ENCODE measurements around the gene PROX2. TPM values are rescaled to one million over a fixed set of nuclear protein-coding genes. Genes with fewer than 3 reads are reported as not detected.

Gene PROX2
- total RNA-seq, 1 donor, result 0.21 TPM

GRCh38 chr14:74852922-74853530, 22.9 kb downstream of the PROX2 start:
- no peaks in the 10 kb centered on the region for H3K9me3 ChIP-seq (ENCODE audit: low read depth, low read length)
- no peaks in the 10 kb centered on the region for H3K27me3 ChIP-seq (ENCODE audit: insufficient read depth, low read length)
- H3K4me1 ChIP-seq (ENCODE audit: insufficient read depth, low read length), result no peaks in the 10 kb centered on the region
- H3K4me3 ChIP-seq (ENCODE audit: low read length), result no peak overlapping the region

- no peaks in the 10 kb centered on the region for H3K4me1 ChIP-seq (ENCODE audit: insufficient read depth, low read length)
- H3K4me3 ChIP-seq (ENCODE audit: low read length), result no peak overlapping the region
- H3K9me3 ChIP-seq (ENCODE audit: low read depth, low read length), result no peaks in the 10 kb centered on the region
- no peaks in the 10 kb centered on the region for H3K27me3 ChIP-seq (ENCODE audit: insufficient read depth, low read length)
These were observed 27.2 kb downstream of the PROX2 start for GRCh38 chr14:74848768-74849167.

GRCh38 chr14:74846968-74847665, 28.8 kb downstream of the PROX2 start:
- Histone ChIP-seq H3K4me3 (ENCODE audit: low read length) (no peak overlapping the region), H3K4me1 (ENCODE audit: insufficient read depth, low read length) (peaks cover 5% of the 10 kb centered on the region), H3K27me3 (ENCODE audit: insufficient read depth, low read length) (no peaks in the 10 kb centered on the region), H3K9me3 (ENCODE audit: low read depth, low read length) (no peaks in the 10 kb centered on the region)

- no peaks in the 10 kb centered on the region for H3K9me3 ChIP-seq (ENCODE audit: low read depth, low read length)
- H3K4me1 ChIP-seq (ENCODE audit: insufficient read depth, low read length), result peaks cover 15% of the 10 kb centered on the region
- H3K4me3 ChIP-seq (ENCODE audit: low read length), result no peak overlapping the region
- no peaks in the 10 kb centered on the region for H3K27me3 ChIP-seq (ENCODE audit: insufficient read depth, low read length)
These were observed 29.8 kb downstream of the PROX2 start for GRCh38 chr14:74846168-74846567.

- Histone ChIP-seq H3K9me3 (ENCODE audit: low read depth, low read length) (no peaks in the 10 kb centered on the region), H3K27me3 (ENCODE audit: insufficient read depth, low read length) (no peaks in the 10 kb centered on the region), H3K4me1 (ENCODE audit: insufficient read depth, low read length) (peaks cover 27% of the 10 kb centered on the region), H3K4me3 (ENCODE audit: low read length) (no peak overlapping the region)
These were observed 32.3 kb downstream of the PROX2 start for GRCh38 chr14:74843653-74844052.

- H3K27me3 ChIP-seq (ENCODE audit: insufficient read depth, low read length), result no peaks in the 10 kb centered on the region
- no peaks in the 10 kb centered on the region for H3K9me3 ChIP-seq (ENCODE audit: low read depth, low read length)
- H3K4me1 ChIP-seq (ENCODE audit: insufficient read depth, low read length), result peaks cover 33% of the 10 kb centered on the region
- H3K4me3 ChIP-seq (ENCODE audit: low read length), result no peak overlapping the region
These were observed 34.4 kb downstream of the PROX2 start for GRCh38 chr14:74841230-74842207.

- peaks cover 38% of the 10 kb centered on the region for H3K4me1 ChIP-seq (ENCODE audit: insufficient read depth, low read length)
These were observed 35.3 kb downstream of the PROX2 start for GRCh38 chr14:74840603-74841030.

GRCh38 chr14:74838166-74838565, 37.8 kb downstream of the PROX2 start:
- Histone ChIP-seq H3K4me3 (ENCODE audit: low read length) (no peak overlapping the region), H3K9me3 (ENCODE audit: low read depth, low read length) (no peaks in the 10 kb centered on the region), H3K4me1 (ENCODE audit: insufficient read depth, low read length) (peaks cover 39% of the 10 kb centered on the region), H3K27me3 (ENCODE audit: insufficient read depth, low read length) (no peaks in the 10 kb centered on the region)

More at GRCh38 chr14:74840603-74841030, 35.3 kb downstream of the PROX2 start:
- Histone ChIP-seq H3K4me3 (ENCODE audit: low read length) (no peak overlapping the region), H3K27me3 (ENCODE audit: insufficient read depth, low read length) (no peaks in the 10 kb centered on the region), H3K9me3 (ENCODE audit: low read depth, low read length) (no peaks in the 10 kb centered on the region)

GRCh38 chr14:74836251-74836960, 39.5 kb downstream of the PROX2 start:
- Histone ChIP-seq H3K27me3 (ENCODE audit: insufficient read depth, low read length) (no peaks in the 10 kb centered on the region), H3K4me1 (ENCODE audit: insufficient read depth, low read length) (peaks cover 27% of the 10 kb centered on the region), H3K4me3 (ENCODE audit: low read length) (no peak overlapping the region), H3K9me3 (ENCODE audit: low read depth, low read length) (no peaks in the 10 kb centered on the region)

- Histone ChIP-seq H3K27me3 (ENCODE audit: insufficient read depth, low read length) (no peaks in the 10 kb centered on the region), H3K9me3 (ENCODE audit: low read depth, low read length) (no peaks in the 10 kb centered on the region), H3K4me1 (ENCODE audit: insufficient read depth, low read length) (peaks cover 20% of the 10 kb centered on the region), H3K4me3 (ENCODE audit: low read length) (no peak overlapping the region)
These were observed 40.2 kb downstream of the PROX2 start for GRCh38 chr14:74835645-74836250.

GRCh38 chr14:74834692-74835392, 41.1 kb downstream of the PROX2 start:
- H3K4me3 ChIP-seq (ENCODE audit: low read length), result no peak overlapping the region
- no peaks in the 10 kb centered on the region for H3K27me3 ChIP-seq (ENCODE audit: insufficient read depth, low read length)
- peaks cover 16% of the 10 kb centered on the region for H3K4me1 ChIP-seq (ENCODE audit: insufficient read depth, low read length)
- H3K9me3 ChIP-seq (ENCODE audit: low read depth, low read length), result no peaks in the 10 kb centered on the region

GRCh38 chr14:74832849-74833248, 43.1 kb downstream of the PROX2 start:
- no peak overlapping the region for H3K4me3 ChIP-seq (ENCODE audit: low read length)

GRCh38 chr14:74829251-74829650, 46.7 kb downstream of the PROX2 start:
- Histone ChIP-seq H3K4me3 (ENCODE audit: low read length) (no peak overlapping the region), H3K27me3 (ENCODE audit: insufficient read depth, low read length) (no peaks in the 10 kb centered on the region), H3K9me3 (ENCODE audit: low read depth, low read length) (no peaks in the 10 kb centered on the region), H3K4me1 (ENCODE audit: insufficient read depth, low read length) (no peaks in the 10 kb centered on the region)

More at GRCh38 chr14:74832849-74833248, 43.1 kb downstream of the PROX2 start:
- Histone ChIP-seq H3K4me1 (ENCODE audit: insufficient read depth, low read length) (peaks cover 8% of the 10 kb centered on the region), H3K27me3 (ENCODE audit: insufficient read depth, low read length) (no peaks in the 10 kb centered on the region), H3K9me3 (ENCODE audit: low read depth, low read length) (no peaks in the 10 kb centered on the region)

- H3K27me3 ChIP-seq (ENCODE audit: insufficient read depth, low read length), result no peaks in the 10 kb centered on the region
- no peaks in the 10 kb centered on the region for H3K4me1 ChIP-seq (ENCODE audit: insufficient read depth, low read length)
- no peaks in the 10 kb centered on the region for H3K9me3 ChIP-seq (ENCODE audit: low read depth, low read length)
- H3K4me3 ChIP-seq (ENCODE audit: low read length), result no peak overlapping the region
These were observed 49.4 kb downstream of the PROX2 start for GRCh38 chr14:74826574-74826973.
